Measurements from ENCODE around the gene AJM1.

The AJM1 gene

GRCh38 chr9:136803551-136804508 lies 38.4 kb upstream of the AJM1 start:
- Mint-ChIP-seq H3K9me3 (no peaks in the 10 kb centered on the region), H3K36me3 (ENCODE audit: low read depth) (peaks cover 36% of the 10 kb centered on the region), H3K4me3 (no peak overlapping the region), H3K4me1 (ENCODE audit: low read depth) (peaks cover 38% of the 10 kb centered on the region), H3K27me3 (peaks cover 46% of the 10 kb centered on the region), H3K27ac (no peak overlapping the region)
- intact Hi-C loops (cut with micrococcal nuclease), result no loop called here

- Mint-ChIP-seq H3K36me3 (ENCODE audit: low read depth) (peaks cover 44% of the 10 kb centered on the region), H3K27me3 (peaks cover 37% of the 10 kb centered on the region), H3K9me3 (no peaks in the 10 kb centered on the region), H3K4me3 (no peak overlapping the region), H3K27ac (no peak overlapping the region), H3K4me1 (ENCODE audit: low read depth) (peaks cover 41% of the 10 kb centered on the region)
- intact Hi-C loops (cut with micrococcal nuclease), result no loop called here
Measured at GRCh38 chr9:136804509-136805206, 37.6 kb upstream of the AJM1 start.

- H3K4me3 Mint-ChIP-seq, result no peak overlapping the region
- H3K4me1 Mint-ChIP-seq (ENCODE audit: low read depth), result peaks cover 41% of the 10 kb centered on the region
- H3K36me3 Mint-ChIP-seq (ENCODE audit: low read depth), result peaks cover 50% of the 10 kb centered on the region
- intact Hi-C loops (cut with micrococcal nuclease), result no loop called here
- H3K27ac Mint-ChIP-seq, result no peak overlapping the region
- peaks cover 32% of the 10 kb centered on the region for H3K27me3 Mint-ChIP-seq
- no peaks in the 10 kb centered on the region for H3K9me3 Mint-ChIP-seq
Measured at GRCh38 chr9:136805207-136805740, 37.0 kb upstream of the AJM1 start.

DNA sequence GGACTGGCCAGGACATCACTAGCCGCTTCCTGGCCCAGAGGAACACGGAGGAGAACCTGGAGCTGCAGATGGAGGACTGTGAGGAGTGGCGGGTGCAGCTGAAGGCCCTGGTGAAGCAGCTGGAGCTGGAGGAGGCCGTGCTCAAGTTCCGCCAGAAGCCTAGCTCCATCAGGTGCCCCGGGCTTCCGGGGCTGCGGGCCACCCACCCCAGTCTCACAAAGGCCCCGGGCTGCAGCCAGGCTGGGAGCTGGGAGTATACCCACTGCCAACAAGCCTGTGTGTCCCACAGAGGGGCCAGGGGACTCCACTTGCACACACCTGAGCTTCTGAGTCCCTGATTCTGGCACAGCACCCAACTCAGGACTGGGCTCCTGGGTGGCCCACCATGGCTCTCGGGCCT lies 36.2 kb upstream of the AJM1 start:
- Mint-ChIP-seq H3K36me3 (ENCODE audit: low read depth) (peaks cover 56% of the 10 kb centered on the region), H3K9me3 (no peaks in the 10 kb centered on the region), H3K27ac (no peak overlapping the region), H3K27me3 (peaks cover 24% of the 10 kb centered on the region), H3K4me3 (peak overlapping the region; percentile 86), H3K4me1 (ENCODE audit: low read depth) (peaks cover 39% of the 10 kb centered on the region)
- intact Hi-C loops (cut with micrococcal nuclease), result loop anchor here (2.0 kb wide), 1 partner anchor 43 kb away; the partner anchor contains the start of gene PHPT1

DNA sequence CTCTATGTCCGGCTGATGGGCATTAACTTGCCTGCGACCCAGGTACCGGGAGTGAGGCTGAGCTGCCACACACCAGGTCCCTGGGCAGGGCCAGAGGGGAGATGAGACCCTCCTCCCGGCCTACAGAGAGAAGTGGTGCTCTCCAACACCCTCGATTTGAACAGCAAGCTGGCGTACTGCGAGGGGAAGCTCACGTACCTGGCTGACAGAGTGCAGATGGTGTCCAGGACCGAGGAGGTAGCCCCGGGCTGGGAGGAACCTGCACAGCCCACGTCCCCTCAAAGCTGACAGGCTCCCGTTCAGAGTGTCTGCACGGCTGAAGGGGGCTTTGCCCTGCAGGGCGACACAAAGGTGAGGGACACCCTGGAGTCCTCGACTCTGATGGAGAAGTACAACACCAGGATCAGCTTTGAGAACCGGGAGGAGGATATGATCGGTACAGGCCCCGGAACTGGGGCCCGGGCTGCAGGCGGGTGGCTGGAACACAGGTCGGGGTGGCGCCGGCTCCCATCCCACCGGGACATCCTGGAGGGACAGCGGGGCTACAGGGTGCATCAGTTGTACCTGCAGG lies 35.6 kb upstream of the AJM1 start:
- peak overlapping the region; percentile 86 for H3K4me3 Mint-ChIP-seq
- H3K4me1 Mint-ChIP-seq (ENCODE audit: low read depth), result peaks cover 39% of the 10 kb centered on the region
- intact Hi-C loops (cut with micrococcal nuclease), result loop anchor here (2.0 kb wide), 1 partner anchor 42 kb away; the partner anchor contains the start of gene PHPT1
- H3K36me3 Mint-ChIP-seq (ENCODE audit: low read depth), result peaks cover 62% of the 10 kb centered on the region
- H3K27me3 Mint-ChIP-seq, result peaks cover 18% of the 10 kb centered on the region
- H3K27ac Mint-ChIP-seq, result peak overlapping the region; percentile 84
- H3K9me3 Mint-ChIP-seq, result no peaks in the 10 kb centered on the region

DNA sequence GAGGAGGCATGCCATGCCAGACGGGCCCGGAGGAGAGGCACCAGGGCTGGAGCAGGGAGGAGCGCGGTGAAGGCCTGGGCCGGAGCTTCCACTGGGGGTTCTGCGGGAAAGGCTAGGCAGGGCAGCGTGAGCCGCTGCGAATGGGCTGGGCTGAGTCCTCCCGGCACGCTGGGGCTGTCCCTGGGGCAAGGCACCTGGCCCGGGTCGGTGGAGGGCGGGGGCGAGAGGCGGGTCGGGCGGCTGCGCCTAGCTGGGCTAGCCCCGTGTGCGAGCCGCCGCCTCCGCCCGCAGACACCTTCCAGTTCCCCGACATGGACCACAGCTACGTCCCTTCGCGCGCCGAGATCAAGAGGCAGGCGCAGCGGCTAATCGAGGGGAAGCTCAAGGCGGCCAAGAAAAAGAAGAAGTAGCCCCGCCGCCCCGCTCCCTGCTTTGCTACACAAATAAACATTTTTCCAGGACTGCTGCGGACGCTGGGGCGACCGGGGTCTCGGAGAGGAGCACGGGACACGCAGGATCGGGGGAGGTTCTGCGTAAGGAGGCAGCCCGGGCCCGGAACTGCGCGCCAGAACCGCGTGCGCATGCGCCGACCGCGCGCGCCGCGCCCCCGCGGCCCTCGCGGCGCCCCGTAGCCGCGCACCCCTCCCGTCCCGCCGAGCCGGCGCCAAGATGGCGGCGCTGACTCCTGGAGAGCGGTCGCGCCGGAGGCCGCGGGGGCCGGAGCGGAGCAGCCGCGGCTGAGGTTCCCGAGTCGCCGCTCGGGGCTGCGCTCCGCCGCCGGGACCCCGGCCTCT lies 34.8 kb upstream of the AJM1 start, which contains the start of gene RABL6:
TSS of gene RABL6 (plus strand) at position 668 of the 794 bp plus-strand sequence. CDS start 249 bp downstream, outside the sequence.
- peaks cover 10% of the 10 kb centered on the region for H3K27me3 Mint-ChIP-seq

DNA sequence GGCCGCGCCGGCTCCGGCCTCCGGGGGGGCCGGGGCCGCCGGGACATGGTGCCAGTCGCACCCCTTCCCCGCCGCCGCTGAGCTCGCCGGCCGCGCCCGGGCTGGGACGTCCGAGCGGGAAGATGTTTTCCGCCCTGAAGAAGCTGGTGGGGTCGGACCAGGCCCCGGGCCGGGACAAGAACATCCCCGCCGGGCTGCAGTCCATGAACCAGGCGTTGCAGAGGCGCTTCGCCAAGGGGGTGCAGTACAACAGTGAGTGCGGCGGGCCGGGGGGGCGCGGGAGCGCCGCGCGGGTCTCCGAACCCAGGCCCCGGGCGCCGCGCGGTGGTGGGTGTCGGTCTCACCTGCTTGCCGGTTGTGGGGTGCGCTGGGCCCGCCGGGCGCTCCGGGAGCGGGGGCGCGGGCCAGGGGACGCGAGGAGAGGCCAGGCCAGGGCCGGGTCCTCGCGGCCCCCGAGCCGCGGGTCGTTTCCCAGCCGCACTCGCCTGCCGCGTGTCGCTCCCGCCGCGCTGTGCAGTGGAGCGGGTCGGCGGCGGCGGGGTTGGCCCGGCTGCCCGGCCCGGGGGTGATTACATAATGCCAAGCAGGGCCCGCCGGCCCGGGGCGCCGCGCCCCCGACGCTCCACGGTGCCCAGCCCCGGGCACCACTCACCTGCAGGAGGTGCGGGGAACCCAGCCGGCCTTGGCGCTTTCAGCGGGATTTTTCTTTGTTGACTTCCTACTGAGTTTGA lies 34.0 kb upstream of the AJM1 start:
- H3K36me3 Mint-ChIP-seq (ENCODE audit: low read depth), result peaks cover 75% of the 10 kb centered on the region

More for the DNA sequence above, 34.8 kb upstream of the AJM1 start, which contains the start of gene RABL6:
- H3K4me3 Mint-ChIP-seq, result peak within 1 kb of the TSS; percentile 86
- H3K27ac Mint-ChIP-seq, result peak within 1 kb of the TSS; percentile 84
- peaks cover 39% of the 10 kb centered on the region for H3K4me1 Mint-ChIP-seq (ENCODE audit: low read depth)
- intact Hi-C loops (cut with micrococcal nuclease), result loop anchor here (2.0 kb wide), 1 partner anchor 41 kb away; the partner anchor contains the start of gene PHPT1
- peaks cover 68% of the 10 kb centered on the region for H3K36me3 Mint-ChIP-seq (ENCODE audit: low read depth)
- H3K9me3 Mint-ChIP-seq, result no peaks in the 10 kb centered on the region

GRCh38 chr9:136808806-136809158 lies 33.5 kb upstream of the AJM1 start:
- Mint-ChIP-seq H3K27ac (peak overlapping the region; percentile 84), H3K36me3 (ENCODE audit: low read depth) (peaks cover 75% of the 10 kb centered on the region), H3K27me3 (peaks cover 3% of the 10 kb centered on the region), H3K4me3 (peak overlapping the region; percentile 80), H3K4me1 (ENCODE audit: low read depth) (peaks cover 51% of the 10 kb centered on the region), H3K9me3 (no peaks in the 10 kb centered on the region)
- intact Hi-C loops (cut with micrococcal nuclease), result loop anchor here (1.0 kb wide), 1 partner anchor 18 kb away; no protein-coding TSS in a partner anchor

More for the DNA sequence above, 34.0 kb upstream of the AJM1 start:
- H3K4me1 Mint-ChIP-seq (ENCODE audit: low read depth), result peaks cover 46% of the 10 kb centered on the region
- H3K27ac Mint-ChIP-seq, result peak overlapping the region; percentile 84
- H3K9me3 Mint-ChIP-seq, result no peaks in the 10 kb centered on the region
- intact Hi-C loops (cut with micrococcal nuclease), result no loop called here
- H3K4me3 Mint-ChIP-seq, result peak overlapping the region; percentile 80
- H3K27me3 Mint-ChIP-seq, result peaks cover 7% of the 10 kb centered on the region

- intact Hi-C loops (cut with micrococcal nuclease), result no loop called here
- Mint-ChIP-seq H3K4me3 (no peak overlapping the region), H3K36me3 (ENCODE audit: low read depth) (peaks cover 75% of the 10 kb centered on the region), H3K27ac (no peak overlapping the region), H3K9me3 (no peaks in the 10 kb centered on the region), H3K27me3 (peaks cover 2% of the 10 kb centered on the region), H3K4me1 (ENCODE audit: low read depth) (peaks cover 43% of the 10 kb centered on the region)
Measured at GRCh38 chr9:136814725-136815421, 27.4 kb upstream of the AJM1 start.

- Mint-ChIP-seq H3K9me3 (no peaks in the 10 kb centered on the region), H3K4me1 (ENCODE audit: low read depth) (peaks cover 39% of the 10 kb centered on the region), H3K4me3 (no peak overlapping the region), H3K27me3 (peaks cover 2% of the 10 kb centered on the region), H3K27ac (no peak overlapping the region), H3K36me3 (ENCODE audit: low read depth) (peaks cover 70% of the 10 kb centered on the region)
- intact Hi-C loops (cut with micrococcal nuclease), result no loop called here
Measured at GRCh38 chr9:136815422-136815782, 26.9 kb upstream of the AJM1 start.

GRCh38 chr9:136820971-136821825 lies 21.1 kb upstream of the AJM1 start:
- peaks cover 7% of the 10 kb centered on the region for H3K27me3 Mint-ChIP-seq
- peak overlapping the region; percentile 85 for H3K4me3 Mint-ChIP-seq
- peaks cover 17% of the 10 kb centered on the region for H3K4me1 Mint-ChIP-seq (ENCODE audit: low read depth)
- H3K27ac Mint-ChIP-seq, result peak overlapping the region; percentile 72
- peaks cover 66% of the 10 kb centered on the region for H3K36me3 Mint-ChIP-seq (ENCODE audit: low read depth)
- no peaks in the 10 kb centered on the region for H3K9me3 Mint-ChIP-seq
- intact Hi-C loops (cut with micrococcal nuclease), result no loop called here
